ACC112 (cell line): ENCODE measurements around the gene NSF.
A peak's percentile ranks its signal among the peaks of the same experiment; 100 is the strongest.

ENCODE experiments used
- H2AFZ ChIP-seq: fragments of 200-600 bp; sonication (generic); one replicate; pipeline ENCODE4 v1.6.0; 2017; ENCODE audit warnings: antibody characterized with exemption, low read length; ENCODE audit not compliant: unreplicated experiment
- H3K27ac ChIP-seq: fragments of 200-600 bp; sonication (generic); 2 replicates; pipeline ENCODE4 v1.5.1; 2014; ENCODE audit warnings: low read depth, mild to moderate bottlenecking, antibody characterized with exemption, low read length, moderate library complexity
- H3K27me3 ChIP-seq: fragments of 200-600 bp; sonication (generic); 2 replicates; pipeline ENCODE4 v1.6.1; 2014; ENCODE audit warnings: mild to moderate bottlenecking, antibody characterized with exemption, low read length, moderate library complexity, mixed read lengths; ENCODE audit not compliant: insufficient read depth
- H3K36me3 ChIP-seq: fragments of 200-600 bp; sonication (generic); 2 replicates; pipeline ENCODE4 v1.6.1; 2016; ENCODE audit warnings: mild to moderate bottlenecking, antibody characterized with exemption, low read length, moderate library complexity, mixed read lengths; ENCODE audit not compliant: insufficient read depth
- H3K4me1 ChIP-seq: fragments of 200-600 bp; sonication (generic); one replicate; pipeline ENCODE4 v1.6.1; 2016; ENCODE audit warnings: low read length, mixed read lengths; ENCODE audit not compliant: insufficient read depth, unreplicated experiment, control insufficient read depth
- H3K4me3 ChIP-seq: fragments of 200-600 bp; sonication (generic); 2 replicates; pipeline ENCODE4 v1.5.1; 2014; ENCODE audit warnings: mild to moderate bottlenecking, low read depth, low read length
- H3K79me2 ChIP-seq: fragments of 200-600 bp; sonication (generic); one replicate; pipeline ENCODE4 v1.6.0; 2016; ENCODE audit warnings: low read length; ENCODE audit not compliant: control insufficient read depth, unreplicated experiment, insufficient read depth

The NSF gene

DNA sequence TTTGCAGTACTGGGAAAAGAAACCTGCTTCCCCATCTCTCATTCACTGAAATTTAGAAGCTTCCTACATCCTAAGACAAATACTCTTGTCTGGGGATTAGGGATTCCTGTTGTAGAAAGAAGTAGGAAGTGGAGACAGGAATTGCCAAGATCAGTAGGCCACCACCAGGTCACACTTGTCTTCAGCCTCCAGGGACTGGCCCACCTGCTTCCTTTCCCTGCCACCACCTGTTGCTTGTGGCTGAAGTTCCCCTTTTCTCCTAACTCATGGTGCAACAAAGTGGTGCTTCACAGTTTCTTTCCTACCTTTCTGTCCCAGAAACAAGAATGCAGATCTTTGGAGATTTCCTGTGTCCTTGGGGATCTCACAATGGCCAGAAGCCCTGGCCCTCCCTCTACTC, 145.6 kb downstream of the NSF start:
- H3K4me3 ChIP-seq: no peak overlapping the region
- no peaks in the 10 kb centered on the region for H3K79me2 ChIP-seq
- H2AFZ ChIP-seq: no peak overlapping the region
- no peak overlapping the region for H3K27ac ChIP-seq
- H3K36me3 ChIP-seq: peaks cover 9% of the 10 kb centered on the region; the same call in 1 of the 2 replicates
- H3K4me1 ChIP-seq: peaks cover 16% of the 10 kb centered on the region
- H3K27me3 ChIP-seq: no peaks in the 10 kb centered on the region

DNA sequence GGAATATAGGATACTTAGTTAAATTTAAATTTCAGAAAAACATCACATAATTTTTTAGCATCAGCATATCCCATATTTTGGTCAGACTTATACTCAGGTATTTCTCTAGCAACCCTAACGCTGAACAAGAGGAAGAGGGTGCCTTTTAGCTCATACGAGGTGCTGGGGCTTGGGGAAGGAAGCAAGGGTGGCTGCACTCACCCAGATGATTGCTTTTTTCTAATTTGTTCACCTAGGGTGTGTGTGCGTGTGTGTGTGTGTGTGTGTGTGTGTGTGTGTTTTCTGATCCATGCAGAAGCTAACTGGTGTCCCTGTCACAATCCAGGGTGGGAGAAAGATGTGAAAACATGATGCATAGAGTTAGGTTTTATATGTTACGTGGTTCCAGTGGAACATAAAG, 146.9 kb downstream of the NSF start:
- Histone ChIP-seq H3K4me1 (peaks cover 20% of the 10 kb centered on the region), H3K79me2 (no peaks in the 10 kb centered on the region), H3K27ac (no peak overlapping the region), H3K4me3 (no peak overlapping the region), H3K27me3 (no peaks in the 10 kb centered on the region), H3K36me3 (peaks cover 6% of the 10 kb centered on the region; the same call in 1 of the 2 replicates), H2AFZ (no peak overlapping the region)

DNA sequence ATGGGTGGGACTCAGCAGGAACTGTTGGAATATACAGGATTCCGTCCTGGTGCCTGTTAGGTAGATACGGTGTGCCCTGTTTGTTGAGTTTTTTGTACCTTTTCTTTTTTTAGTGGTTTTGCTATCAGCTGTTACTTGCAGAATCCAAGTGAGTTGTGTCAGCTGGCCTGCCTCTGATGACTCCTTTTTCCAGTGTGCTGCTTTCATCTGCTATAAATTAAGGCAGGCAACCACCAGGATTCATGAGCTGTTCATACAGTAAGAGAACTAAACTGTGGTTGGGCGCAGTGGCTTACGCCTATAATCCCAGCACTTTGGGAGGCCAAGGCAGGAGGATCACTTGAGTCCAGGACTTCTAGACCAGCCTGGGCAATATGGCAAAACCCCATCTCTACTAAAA, 148.1 kb downstream of the NSF start:
- Histone ChIP-seq H3K36me3 (peaks cover 3% of the 10 kb centered on the region; the same call in 1 of the 2 replicates), H2AFZ (no peak overlapping the region), H3K79me2 (no peaks in the 10 kb centered on the region), H3K27me3 (no peaks in the 10 kb centered on the region), H3K27ac (no peak overlapping the region), H3K4me1 (peaks cover 30% of the 10 kb centered on the region), H3K4me3 (no peak overlapping the region)

DNA sequence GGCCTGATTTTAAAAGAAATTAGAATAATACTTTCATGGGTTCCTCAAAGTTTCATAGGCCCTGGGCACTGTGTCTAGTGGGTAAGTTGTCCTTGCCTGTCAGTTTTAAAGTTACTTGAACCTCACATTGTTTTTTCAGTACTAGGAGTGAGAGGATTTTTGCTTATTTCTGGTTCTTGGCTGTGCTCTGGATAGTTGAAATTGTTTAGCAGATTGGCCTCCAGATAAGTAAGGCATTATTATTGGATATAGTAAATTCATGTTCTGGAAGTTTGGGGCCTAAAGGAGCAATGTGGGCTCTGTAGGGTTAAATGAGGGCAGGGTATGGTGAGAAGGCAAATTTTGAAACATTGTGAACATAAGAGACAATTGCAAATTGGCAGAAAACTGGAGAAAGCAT, 149.5 kb downstream of the NSF start:
- no peak overlapping the region for H3K4me3 ChIP-seq
- H3K27me3 ChIP-seq: no peaks in the 10 kb centered on the region
- peaks cover 3% of the 10 kb centered on the region; the same call in 1 of the 2 replicates for H3K36me3 ChIP-seq
- H2AFZ ChIP-seq: no peak overlapping the region
- peaks cover 20% of the 10 kb centered on the region for H3K4me1 ChIP-seq
- no peaks in the 10 kb centered on the region for H3K79me2 ChIP-seq
- H3K27ac ChIP-seq: no peak overlapping the region

DNA sequence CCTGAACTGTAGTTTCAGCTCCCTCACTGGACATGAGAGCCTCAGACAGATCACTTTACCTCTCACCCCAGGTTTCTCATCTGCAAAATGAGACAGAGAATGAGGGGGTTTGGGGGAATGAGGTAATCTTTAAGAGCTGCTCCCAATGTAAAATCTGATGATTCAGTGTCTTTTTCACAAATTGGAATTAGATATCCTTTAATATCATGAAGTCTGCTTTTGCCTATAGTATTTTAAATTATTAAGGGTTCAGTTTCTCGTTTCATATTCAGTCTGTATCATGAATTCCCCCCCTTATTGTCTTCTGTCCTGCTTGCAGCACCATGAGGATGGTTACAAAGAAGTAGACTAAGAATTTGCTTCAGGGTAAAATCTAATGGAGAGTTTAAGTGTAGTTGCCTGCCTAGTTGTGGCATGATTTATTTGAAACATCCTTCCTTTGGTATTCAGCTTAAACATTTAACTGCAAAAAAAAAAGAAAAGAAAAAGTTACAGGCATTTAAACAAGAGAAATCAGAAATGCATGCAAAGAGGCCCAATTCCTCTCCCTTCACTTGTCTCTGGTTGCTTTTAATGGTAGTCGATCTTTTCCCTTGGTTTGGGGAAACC, 150.8 kb downstream of the NSF start:
- no peak overlapping the region for H3K27ac ChIP-seq
- no peaks in the 10 kb centered on the region for H3K79me2 ChIP-seq
- H3K4me1 ChIP-seq: peaks cover 20% of the 10 kb centered on the region
- peaks cover 3% of the 10 kb centered on the region; the same call in 1 of the 2 replicates for H3K36me3 ChIP-seq
- no peak overlapping the region for H2AFZ ChIP-seq
- no peak overlapping the region for H3K4me3 ChIP-seq
- no peaks in the 10 kb centered on the region for H3K27me3 ChIP-seq

DNA sequence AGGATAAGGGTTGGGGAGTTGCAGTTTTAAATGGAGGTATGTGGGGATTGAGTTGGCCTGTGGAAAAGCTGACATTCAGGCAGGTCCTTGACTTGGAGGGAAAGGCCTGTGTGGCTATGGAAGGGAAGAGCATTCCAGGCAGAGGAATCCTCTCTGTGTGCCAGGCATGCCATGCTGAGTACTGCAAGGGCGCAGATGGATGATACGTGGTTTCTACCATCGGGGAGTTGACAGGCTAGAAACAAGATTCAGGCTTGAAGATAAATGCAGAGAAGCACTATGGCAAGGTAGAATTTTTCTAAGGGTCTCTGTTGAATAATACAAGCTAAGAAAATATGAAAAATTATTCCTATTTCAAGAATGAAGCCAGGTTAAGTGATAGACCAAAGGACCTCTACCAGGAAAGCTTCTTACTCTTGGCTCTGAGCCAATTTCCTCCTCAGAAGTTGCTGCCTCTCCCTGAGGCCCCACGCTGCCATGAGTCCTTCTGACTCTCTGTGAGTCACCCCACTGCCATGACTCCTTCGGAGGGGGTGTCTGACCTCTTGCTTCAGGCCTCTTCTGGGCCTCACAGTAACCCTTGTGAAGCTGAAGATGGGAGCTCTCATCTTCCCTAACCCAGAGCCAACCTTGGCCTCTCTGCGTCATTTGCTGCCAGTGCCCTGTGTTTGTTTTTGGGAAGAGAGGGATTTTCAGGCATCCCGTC, 152.2 kb downstream of the NSF start:
- Histone ChIP-seq H3K79me2 (no peaks in the 10 kb centered on the region), H3K4me3 (no peak overlapping the region), H3K27me3 (no peaks in the 10 kb centered on the region), H2AFZ (no peak overlapping the region), H3K36me3 (no peaks in the 10 kb centered on the region), H3K4me1 (peaks cover 20% of the 10 kb centered on the region), H3K27ac (peak overlapping the region; percentile 67)

DNA sequence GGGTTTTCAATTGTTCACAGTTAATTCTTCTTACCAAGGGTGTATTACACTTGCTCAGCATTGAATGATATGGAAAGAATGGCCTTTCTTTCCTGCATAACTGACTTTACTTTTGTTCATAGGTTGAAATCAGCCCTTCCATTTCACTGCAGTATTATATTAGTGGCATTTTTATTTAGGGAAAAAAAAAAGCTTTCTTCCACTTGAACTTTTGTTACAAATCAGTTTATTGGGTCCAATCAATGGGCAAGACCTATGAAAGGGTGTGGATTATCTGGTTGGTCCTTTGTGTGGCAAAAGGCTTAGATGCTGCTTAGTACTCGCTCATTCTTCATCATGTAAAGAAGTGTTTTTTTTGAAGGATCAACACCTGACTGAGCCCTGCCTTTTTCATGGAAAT, 154.0 kb downstream of the NSF start:
- Histone ChIP-seq H3K4me3 (no peak overlapping the region), H3K27me3 (no peaks in the 10 kb centered on the region), H2AFZ (no peak overlapping the region), H3K36me3 (no peaks in the 10 kb centered on the region), H3K79me2 (no peaks in the 10 kb centered on the region), H3K27ac (no peak overlapping the region), H3K4me1 (peaks cover 20% of the 10 kb centered on the region)

DNA sequence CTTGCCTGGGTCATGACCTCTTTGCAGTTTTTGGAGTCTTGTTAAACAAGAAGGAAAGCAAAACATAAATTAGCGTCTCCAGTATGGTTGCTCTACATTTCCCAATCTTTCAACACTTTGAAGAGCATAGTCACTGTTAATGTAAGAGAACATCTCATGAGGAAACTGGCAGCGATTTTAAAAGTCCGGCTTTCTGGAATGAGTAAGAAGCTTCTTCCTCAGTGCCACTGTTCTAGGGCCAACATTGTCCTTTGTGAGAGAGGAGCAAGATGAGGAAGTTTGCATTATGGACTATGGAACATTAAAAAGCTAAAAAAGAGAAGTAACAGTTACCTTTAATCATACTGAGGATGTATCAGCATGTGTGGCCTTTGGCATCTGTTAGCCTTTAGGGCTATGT, 154.9 kb downstream of the NSF start:
- no peak overlapping the region for H2AFZ ChIP-seq
- no peaks in the 10 kb centered on the region for H3K27me3 ChIP-seq
- peaks cover 20% of the 10 kb centered on the region for H3K4me1 ChIP-seq
- no peaks in the 10 kb centered on the region for H3K79me2 ChIP-seq
- no peak overlapping the region for H3K4me3 ChIP-seq
- no peak overlapping the region for H3K27ac ChIP-seq
- H3K36me3 ChIP-seq: no peaks in the 10 kb centered on the region

DNA sequence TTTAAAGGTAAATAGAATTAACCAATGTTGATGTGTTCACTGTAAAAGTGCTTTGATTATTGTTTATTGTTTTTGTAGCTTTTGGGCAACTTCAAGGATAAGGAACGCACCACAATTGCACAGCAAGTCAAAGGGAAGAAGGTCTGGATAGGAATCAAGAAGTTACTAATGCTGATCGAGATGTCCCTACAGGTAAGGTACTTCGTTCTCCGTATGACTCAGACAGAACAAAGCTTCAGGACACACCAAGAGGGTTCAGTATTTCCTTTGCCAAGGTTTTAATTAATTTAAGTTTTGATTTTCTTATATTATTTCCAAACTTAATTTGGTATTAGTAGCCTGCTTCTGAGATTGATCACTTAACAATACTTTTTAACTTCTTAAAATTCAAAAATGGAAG, 161.0 kb downstream of the NSF start:
- no peaks in the 10 kb centered on the region for H3K27me3 ChIP-seq
- H3K4me1 ChIP-seq: no peaks in the 10 kb centered on the region
- no peak overlapping the region for H2AFZ ChIP-seq
- H3K4me3 ChIP-seq: no peak overlapping the region
- H3K27ac ChIP-seq: no peak overlapping the region
- no peaks in the 10 kb centered on the region for H3K79me2 ChIP-seq
- peaks cover 5% of the 10 kb centered on the region; the same call in 1 of the 2 replicates for H3K36me3 ChIP-seq

DNA sequence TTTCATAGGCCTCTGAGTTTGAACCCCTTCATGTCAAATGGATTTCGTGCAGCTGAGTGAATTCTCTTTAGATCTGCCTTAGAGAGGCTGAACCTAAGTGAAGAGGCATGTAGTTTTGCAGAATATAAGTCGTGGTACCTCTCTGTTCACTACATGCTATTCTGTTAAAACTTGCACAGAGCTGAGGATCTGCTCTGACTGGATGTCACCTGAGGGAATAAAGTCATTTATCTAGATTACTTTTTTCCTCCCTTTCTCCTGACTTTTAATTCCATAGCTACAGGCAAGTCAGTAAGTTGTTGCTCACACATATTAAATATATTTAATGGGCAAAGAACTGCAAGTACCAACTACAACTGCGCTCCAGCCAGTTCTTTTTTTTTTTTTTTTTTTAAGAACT, 163.3 kb downstream of the NSF start:
- no peaks in the 10 kb centered on the region for H3K27me3 ChIP-seq
- peaks cover 8% of the 10 kb centered on the region for H3K4me1 ChIP-seq
- no peaks in the 10 kb centered on the region for H3K79me2 ChIP-seq
- H2AFZ ChIP-seq: no peak overlapping the region
- H3K27ac ChIP-seq: no peak overlapping the region
- peaks cover 8% of the 10 kb centered on the region; the same call in 1 of the 2 replicates for H3K36me3 ChIP-seq
- H3K4me3 ChIP-seq: no peak overlapping the region
